Stimulated activated memory B cell treated with anti-CD40 and anti-IgM and Interleukin-4, amounts not matched to agents 10 μg/mL and 1 μg/mL and 100 μg/mL, for 72 hours (primary cell): Measurements from ENCODE around the gene ABCF3.
A peak's percentile ranks its signal among the peaks of the same experiment; 100 is the strongest.
"Not testable (repeated sequence)": the region's sequence is repeated elsewhere in the genome, so short reads cannot be mapped to it uniquely, and the experiment has no call there.

Source experiments
- ATAC-seq: fragments of 150-1000 bp; cut with Tn5 transposase; 2 replicates; pipeline ENCODE4 v1.10.0; 2021
- H3K27ac Mint-ChIP-seq: one replicate; pipeline ENCODE4 v1.8.0; 2022; ENCODE audit warnings: mild to moderate bottlenecking, mixed read lengths
- H3K27me3 Mint-ChIP-seq: one replicate; pipeline ENCODE4 v1.8.0; 2022; ENCODE audit warnings: mixed read lengths
- H3K36me3 Mint-ChIP-seq: one replicate; pipeline ENCODE4 v1.8.0; 2022; ENCODE audit warnings: mixed read lengths
- H3K4me1 Mint-ChIP-seq: one replicate; pipeline ENCODE4 v1.8.0; 2022; ENCODE audit warnings: mixed read lengths
- H3K4me3 Mint-ChIP-seq: one replicate; pipeline ENCODE4 v1.8.0; 2022; ENCODE audit warnings: mild to moderate bottlenecking, moderate library complexity, mixed read lengths
- H3K9me3 Mint-ChIP-seq: one replicate; pipeline ENCODE4 v1.8.0; 2022; ENCODE audit warnings: mixed read lengths

ABCF3 gene

GRCh38 chr3:184160456-184160855 lies 25.5 kb upstream of the ABCF3 start:
- Mint-ChIP-seq H3K36me3 (peaks cover 36% of the 10 kb centered on the region), H3K4me3 (no peak overlapping the region), H3K27ac (no peak overlapping the region), H3K27me3 (no peaks in the 10 kb centered on the region), H3K4me1 (peaks cover 41% of the 10 kb centered on the region), H3K9me3 (no peaks in the 10 kb centered on the region)
- ATAC-seq = no peak

GRCh38 chr3:184162571-184163070 lies 23.4 kb upstream of the ABCF3 start:
- H3K27ac Mint-ChIP-seq, ATAC-seq, H3K9me3 Mint-ChIP-seq, H3K27me3 Mint-ChIP-seq, H3K4me3 Mint-ChIP-seq: not testable (repeated sequence)
- H3K4me1 Mint-ChIP-seq = peaks cover 22% of the 10 kb centered on the region
- peaks cover 55% of the 10 kb centered on the region for H3K36me3 Mint-ChIP-seq

GRCh38 chr3:184164648-184165330 lies 21.2 kb upstream of the ABCF3 start:
- Mint-ChIP-seq H3K36me3 (peaks cover 71% of the 10 kb centered on the region), H3K4me1 (peaks cover 17% of the 10 kb centered on the region), H3K9me3 (no peaks in the 10 kb centered on the region)

GRCh38 chr3:184165543-184165942 lies 20.5 kb upstream of the ABCF3 start:
- Mint-ChIP-seq H3K4me3 (no peak overlapping the region), H3K27ac (no peak overlapping the region), H3K4me1 (peaks cover 10% of the 10 kb centered on the region), H3K27me3 (no peaks in the 10 kb centered on the region), H3K36me3 (peaks cover 66% of the 10 kb centered on the region), H3K9me3 (no peaks in the 10 kb centered on the region)
- no peak for ATAC-seq

More at GRCh38 chr3:184164648-184165330, 21.2 kb upstream of the ABCF3 start:
- ATAC-seq = no peak
- Mint-ChIP-seq H3K27me3 (no peaks in the 10 kb centered on the region), H3K4me3 (no peak overlapping the region), H3K27ac (no peak overlapping the region)

GRCh38 chr3:184166671-184167070 lies 19.3 kb upstream of the ABCF3 start:
- H3K36me3 Mint-ChIP-seq = peaks cover 72% of the 10 kb centered on the region

GRCh38 chr3:184167786-184168185 lies 18.2 kb upstream of the ABCF3 start:
- H3K4me1 Mint-ChIP-seq = peaks cover 12% of the 10 kb centered on the region
- no peaks in the 10 kb centered on the region for H3K27me3 Mint-ChIP-seq
- peaks cover 70% of the 10 kb centered on the region for H3K36me3 Mint-ChIP-seq
- no peak overlapping the region for H3K4me3 Mint-ChIP-seq
- no peak overlapping the region for H3K27ac Mint-ChIP-seq
- ATAC-seq = no peak
- no peaks in the 10 kb centered on the region for H3K9me3 Mint-ChIP-seq

More at GRCh38 chr3:184166671-184167070, 19.3 kb upstream of the ABCF3 start:
- ATAC-seq = no peak
- H3K4me3 Mint-ChIP-seq = no peak overlapping the region
- H3K27ac Mint-ChIP-seq = no peak overlapping the region
- peaks cover 9% of the 10 kb centered on the region for H3K4me1 Mint-ChIP-seq
- no peaks in the 10 kb centered on the region for H3K27me3 Mint-ChIP-seq
- no peaks in the 10 kb centered on the region for H3K9me3 Mint-ChIP-seq

- no peak for ATAC-seq
- peaks cover 71% of the 10 kb centered on the region for H3K36me3 Mint-ChIP-seq
- no peaks in the 10 kb centered on the region for H3K9me3 Mint-ChIP-seq
- H3K4me1 Mint-ChIP-seq = peaks cover 12% of the 10 kb centered on the region
- H3K27me3 Mint-ChIP-seq = no peaks in the 10 kb centered on the region
- no peak overlapping the region for H3K27ac Mint-ChIP-seq
- H3K4me3 Mint-ChIP-seq = no peak overlapping the region
These were observed 17.5 kb upstream of the ABCF3 start for GRCh38 chr3:184168363-184169120.

- no peak for ATAC-seq
- Mint-ChIP-seq H3K27me3 (no peaks in the 10 kb centered on the region), H3K4me3 (no peak overlapping the region), H3K27ac (no peak overlapping the region), H3K36me3 (peaks cover 56% of the 10 kb centered on the region), H3K4me1 (peaks cover 14% of the 10 kb centered on the region), H3K9me3 (no peaks in the 10 kb centered on the region)
These were observed 15.8 kb upstream of the ABCF3 start for GRCh38 chr3:184169896-184170875.

- peaks cover 27% of the 10 kb centered on the region for H3K4me1 Mint-ChIP-seq
- H3K27me3 Mint-ChIP-seq = no peaks in the 10 kb centered on the region
- peaks cover 48% of the 10 kb centered on the region for H3K36me3 Mint-ChIP-seq
- H3K4me3 Mint-ChIP-seq = no peak overlapping the region
- H3K27ac Mint-ChIP-seq = peak overlapping the region; percentile 45
- no peaks in the 10 kb centered on the region for H3K9me3 Mint-ChIP-seq
- no peak for ATAC-seq
These were observed 14.4 kb upstream of the ABCF3 start for GRCh38 chr3:184171562-184171961.

- no peak for ATAC-seq
- Mint-ChIP-seq H3K9me3 (no peaks in the 10 kb centered on the region), H3K27ac (no peak overlapping the region), H3K4me3 (no peak overlapping the region), H3K4me1 (peaks cover 40% of the 10 kb centered on the region), H3K36me3 (peaks cover 36% of the 10 kb centered on the region), H3K27me3 (no peaks in the 10 kb centered on the region)
These were observed 13.2 kb upstream of the ABCF3 start for GRCh38 chr3:184172681-184173373.

- H3K4me1 Mint-ChIP-seq = peaks cover 45% of the 10 kb centered on the region
- H3K27ac Mint-ChIP-seq = no peak overlapping the region
- no peak for ATAC-seq
These were observed 12.7 kb upstream of the ABCF3 start for GRCh38 chr3:184173374-184173722.

GRCh38 chr3:184174284-184174645 lies 11.7 kb upstream of the ABCF3 start:
- H3K27me3 Mint-ChIP-seq = no peaks in the 10 kb centered on the region
- peaks cover 40% of the 10 kb centered on the region for H3K36me3 Mint-ChIP-seq
- peaks cover 46% of the 10 kb centered on the region for H3K4me1 Mint-ChIP-seq
- H3K4me3 Mint-ChIP-seq = peak overlapping the region; percentile 96
- no peaks in the 10 kb centered on the region for H3K9me3 Mint-ChIP-seq
- peak overlapping the region; percentile 92 for H3K27ac Mint-ChIP-seq
- no peak for ATAC-seq

More at GRCh38 chr3:184173374-184173722, 12.7 kb upstream of the ABCF3 start:
- no peaks in the 10 kb centered on the region for H3K27me3 Mint-ChIP-seq
- H3K9me3 Mint-ChIP-seq = no peaks in the 10 kb centered on the region
- no peak overlapping the region for H3K4me3 Mint-ChIP-seq
- peaks cover 38% of the 10 kb centered on the region for H3K36me3 Mint-ChIP-seq

- peak within 1 kb of the TSS; percentile 96 for H3K4me3 Mint-ChIP-seq
- H3K27ac Mint-ChIP-seq = peak within 1 kb of the TSS; percentile 92
- peak; percentile 97 for ATAC-seq
- peaks cover 46% of the 10 kb centered on the region for H3K4me1 Mint-ChIP-seq
- no peaks in the 10 kb centered on the region for H3K9me3 Mint-ChIP-seq
- peaks cover 42% of the 10 kb centered on the region for H3K36me3 Mint-ChIP-seq
- H3K27me3 Mint-ChIP-seq = no peaks in the 10 kb centered on the region
These were observed 11.1 kb upstream of the ABCF3 start, which contains the start of gene AP2M1 for GRCh38 chr3:184174646-184175492. Gene AP2M1, plus strand, starts transcription at chr3:184174855. Its CDS starts 2,139 bp downstream, at chr3:184176994.

GRCh38 chr3:184175506-184175905 lies 10.5 kb upstream of the ABCF3 start:
- H3K4me1 Mint-ChIP-seq = peaks cover 46% of the 10 kb centered on the region
- peaks cover 48% of the 10 kb centered on the region for H3K36me3 Mint-ChIP-seq

More at GRCh38 chr3:184175506-184175905, 10.5 kb upstream of the ABCF3 start:
- H3K27ac Mint-ChIP-seq = peak overlapping the region; percentile 92
- H3K27me3 Mint-ChIP-seq = no peaks in the 10 kb centered on the region
- H3K9me3 Mint-ChIP-seq = no peaks in the 10 kb centered on the region
- no peak for ATAC-seq
- peak overlapping the region; percentile 96 for H3K4me3 Mint-ChIP-seq
